UCSD-AML1 (cell line): ENCODE measurements around the gene HSD11B1.

Source experiments
- DNase-seq: peaks from one replicate; lab custom pipeline; 2025; ENCODE audit not compliant: unreplicated experiment; lab: John Stamatoyannopoulos, UW

HSD11B1 gene

DNA sequence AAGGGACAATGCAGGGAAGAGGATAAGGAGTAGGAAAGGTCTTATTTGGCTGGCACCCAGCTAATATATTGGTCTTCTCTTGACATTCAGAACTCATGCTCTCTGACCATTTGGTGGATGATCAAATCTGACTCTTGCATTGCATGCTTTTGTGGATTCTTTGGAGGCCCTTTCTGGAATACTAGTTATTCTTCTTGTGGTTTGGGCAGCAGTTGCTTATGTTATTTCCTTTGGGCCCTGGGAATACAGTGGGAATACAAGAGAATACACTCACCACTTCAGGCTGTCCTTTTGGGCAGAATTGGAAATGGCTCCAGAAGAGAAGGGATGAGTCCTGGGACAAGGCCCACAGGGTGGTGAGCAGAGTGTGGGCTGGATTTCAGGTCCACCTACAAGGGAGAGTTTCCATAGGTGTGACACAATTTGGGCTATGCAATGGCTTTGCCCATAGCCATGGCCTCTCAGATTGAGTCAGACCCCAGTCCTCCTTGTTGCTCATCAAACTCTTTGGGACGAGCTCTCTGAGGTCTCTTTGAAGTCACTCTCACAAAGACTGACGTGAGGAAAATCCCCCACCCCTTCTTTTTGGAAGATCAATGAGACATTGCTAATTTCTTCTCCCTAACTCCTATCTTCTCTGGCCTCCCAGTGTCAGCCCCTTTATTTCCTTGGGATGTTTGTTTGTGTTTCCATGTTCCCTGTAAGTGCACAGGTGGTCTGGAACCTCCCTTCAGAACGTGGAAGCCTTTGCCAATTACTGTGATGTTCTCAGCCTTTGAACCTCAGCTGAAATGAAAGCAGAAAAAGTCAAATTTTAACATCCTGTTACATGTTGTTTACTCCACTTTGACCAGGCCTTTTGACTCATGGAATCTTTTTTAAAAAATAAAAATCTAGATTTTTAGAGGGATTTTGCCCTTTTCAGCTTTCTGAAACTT is 19.4 kb downstream of the HSD11B1 start:
- DNase-seq, result no peak

GRCh38 chr1:209727286-209727685 is 22.6 kb downstream of the HSD11B1 start:
- no peak for DNase-seq

GRCh38 chr1:209727785-209728184 is 23.1 kb downstream of the HSD11B1 start:
- DNase-seq, result no peak

GRCh38 chr1:209728466-209728865 is 23.8 kb downstream of the HSD11B1 start:
- no peak for DNase-seq

GRCh38 chr1:209729436-209729835 is 24.8 kb downstream of the HSD11B1 start:
- DNase-seq, result no peak

GRCh38 chr1:209732725-209733124 is 28.1 kb downstream of the HSD11B1 start:
- DNase-seq, result no peak

- DNase-seq, result no peak
Measured at GRCh38 chr1:209733409-209734192, 29.0 kb downstream of the HSD11B1 start.

GRCh38 chr1:209736490-209737117 is 32.0 kb downstream of the HSD11B1 start:
- DNase-seq, result no peak

DNA sequence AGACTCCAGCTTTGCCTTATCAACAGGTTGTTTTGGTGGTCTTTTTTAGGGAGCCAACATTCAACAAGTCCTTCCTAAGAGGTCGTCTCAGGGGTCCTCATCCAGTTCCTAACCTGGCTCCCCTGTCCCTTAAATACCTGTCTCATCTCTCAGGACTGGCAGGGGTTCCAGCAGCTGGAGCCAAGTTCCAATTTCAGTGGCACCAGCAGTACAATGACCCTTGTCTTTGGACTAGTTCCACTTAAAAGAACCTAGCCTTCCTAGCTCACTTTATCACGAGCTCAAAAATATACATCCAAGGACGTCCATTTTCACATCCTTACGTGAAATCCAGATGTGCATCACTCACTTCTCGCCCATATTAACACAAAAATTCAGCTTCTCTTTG is 32.5 kb downstream of the HSD11B1 start:
- no peak for DNase-seq

DNA sequence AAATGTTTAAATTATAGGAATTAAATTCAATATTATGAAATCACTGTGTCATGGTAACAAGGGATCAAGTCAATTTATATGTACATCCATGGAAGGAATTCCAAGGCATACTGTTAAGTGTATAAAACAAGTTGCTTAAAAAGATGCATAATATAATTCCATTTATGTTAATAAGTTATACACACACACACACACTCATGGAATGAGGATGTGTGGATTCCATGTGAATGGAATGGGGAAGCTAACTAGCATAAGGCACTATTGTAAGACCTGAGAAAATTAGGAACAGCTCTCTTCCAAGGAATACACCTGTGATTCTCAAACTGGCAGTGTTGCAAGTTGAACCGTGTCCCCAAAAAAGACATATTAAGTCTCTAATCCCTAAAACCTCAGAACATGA is 33.6 kb downstream of the HSD11B1 start:
- no peak for DNase-seq

DNA sequence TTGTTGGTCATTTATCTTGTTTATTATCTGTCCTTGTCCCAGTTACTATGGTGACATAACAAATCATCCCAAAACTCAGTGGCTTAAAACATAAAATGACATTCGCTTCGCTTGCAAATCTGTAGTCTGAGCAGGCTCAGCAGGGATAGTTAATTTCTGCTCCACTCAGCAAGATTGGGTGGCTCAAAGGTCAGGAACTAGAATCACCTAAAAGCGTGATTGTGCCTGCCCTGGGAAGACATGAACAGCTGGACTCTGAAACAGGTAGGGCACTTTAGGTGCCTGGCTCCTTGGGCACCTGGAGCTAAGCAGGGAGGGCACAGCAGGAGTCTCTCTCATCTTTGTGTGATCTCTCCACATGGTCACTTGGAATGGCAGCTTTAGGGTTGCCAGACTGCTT is 36.5 kb downstream of the HSD11B1 start:
- DNase-seq, result no peak

DNA sequence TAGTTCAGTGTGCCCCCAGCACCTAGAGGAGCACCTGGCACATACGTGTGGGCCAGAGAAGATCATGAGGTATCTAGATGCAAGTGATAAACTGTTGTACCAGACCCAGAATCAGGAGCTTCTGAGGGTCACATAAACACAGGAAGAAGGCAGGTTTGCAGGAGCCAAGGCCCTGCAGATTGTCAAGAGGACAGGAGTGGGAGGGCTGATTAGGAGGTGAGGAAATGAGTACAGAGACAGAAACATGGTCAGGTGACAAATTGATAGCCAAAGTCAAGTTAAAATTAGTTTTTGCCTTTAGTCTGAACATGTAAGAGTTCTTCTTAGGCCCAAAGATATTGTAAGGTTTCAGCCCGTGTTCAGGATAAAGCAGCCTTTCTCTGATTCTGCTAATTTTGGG is 37.2 kb downstream of the HSD11B1 start:
- no peak for DNase-seq

GRCh38 chr1:209742409-209743144 is 37.9 kb downstream of the HSD11B1 start:
- no peak for DNase-seq

DNA sequence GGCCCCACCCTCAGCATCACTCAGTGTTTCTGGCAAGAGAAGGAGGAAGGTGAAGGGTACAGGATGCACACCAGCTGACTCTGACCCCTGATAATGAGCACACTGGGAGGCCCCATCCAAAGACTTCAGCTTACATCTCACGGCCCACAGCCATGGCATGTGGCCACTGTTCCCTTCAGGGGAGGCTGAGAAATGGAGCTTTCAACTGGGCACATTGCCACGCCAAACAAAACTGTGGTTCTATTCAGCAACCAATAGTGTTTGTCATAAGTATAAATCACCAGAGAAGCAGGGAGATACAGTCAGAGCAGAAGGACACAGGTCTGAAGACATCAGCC is 38.5 kb downstream of the HSD11B1 start:
- DNase-seq, result no peak

DNA sequence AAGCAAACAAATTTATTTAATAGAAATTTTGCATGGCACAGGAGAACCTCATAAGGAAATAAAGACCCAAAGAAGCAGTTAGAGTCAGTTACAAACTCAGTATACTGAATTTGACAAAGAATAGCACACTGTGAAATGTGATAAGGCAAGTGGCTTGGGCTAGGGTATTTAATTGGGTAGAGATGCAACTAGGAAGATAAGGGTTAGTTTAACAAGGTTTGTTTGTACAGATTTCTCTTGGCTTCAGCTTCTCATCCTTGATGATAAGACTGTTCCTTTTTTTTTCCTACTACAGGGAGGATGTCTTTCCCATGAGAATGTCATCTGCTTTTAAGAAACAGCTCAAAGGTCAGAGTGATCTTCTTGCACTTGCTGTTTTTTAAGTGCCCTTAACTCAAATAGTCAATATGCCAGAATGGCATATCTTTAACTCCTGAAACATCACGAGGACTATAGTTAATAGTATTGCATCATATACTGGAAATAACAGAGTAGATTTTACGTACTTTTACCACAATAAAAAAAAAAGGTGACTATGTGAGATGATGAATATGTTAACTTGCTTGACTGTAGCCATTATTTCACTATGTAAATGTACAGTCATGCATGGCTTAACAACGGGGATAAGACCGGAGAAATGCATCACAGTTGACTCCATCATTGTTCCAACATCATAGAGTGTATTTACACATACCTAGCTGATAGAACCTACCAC is 42.0 kb downstream of the HSD11B1 start:
- DNase-seq, result no peak

DNA sequence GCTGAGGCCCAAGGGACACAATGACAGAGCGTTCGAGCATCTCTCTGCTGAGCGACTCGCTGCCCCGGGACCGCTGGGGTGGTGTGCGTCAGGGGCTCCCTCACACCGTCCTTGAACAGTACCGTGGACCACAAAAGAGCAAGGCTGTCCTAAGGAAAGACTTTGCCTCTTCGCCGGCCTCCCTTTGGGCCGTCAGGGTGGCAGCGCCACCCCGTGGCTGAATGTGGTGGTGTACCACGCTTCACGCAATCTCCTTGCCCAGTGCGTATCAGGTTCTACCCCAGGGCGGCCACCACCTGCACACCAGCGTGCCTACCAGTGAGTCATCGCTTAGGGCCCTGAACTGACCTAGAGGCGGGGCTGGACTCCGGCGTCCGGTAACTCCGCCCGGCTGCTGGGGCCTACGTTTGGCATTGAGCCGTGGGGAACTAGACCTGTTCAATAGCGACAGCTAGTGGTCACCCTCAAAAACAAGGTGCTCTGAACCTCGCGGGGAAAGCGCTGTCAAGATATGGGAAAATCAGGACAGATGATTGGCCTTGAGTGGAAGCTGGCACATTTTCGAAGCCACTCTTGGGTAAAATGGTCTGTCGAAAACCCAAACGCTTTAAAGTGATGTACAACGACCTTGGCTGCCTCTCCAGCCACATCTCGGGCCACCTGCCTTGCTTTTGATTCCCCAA is 43.1 kb downstream of the HSD11B1 start:
- peak; percentile 87 for DNase-seq

DNA sequence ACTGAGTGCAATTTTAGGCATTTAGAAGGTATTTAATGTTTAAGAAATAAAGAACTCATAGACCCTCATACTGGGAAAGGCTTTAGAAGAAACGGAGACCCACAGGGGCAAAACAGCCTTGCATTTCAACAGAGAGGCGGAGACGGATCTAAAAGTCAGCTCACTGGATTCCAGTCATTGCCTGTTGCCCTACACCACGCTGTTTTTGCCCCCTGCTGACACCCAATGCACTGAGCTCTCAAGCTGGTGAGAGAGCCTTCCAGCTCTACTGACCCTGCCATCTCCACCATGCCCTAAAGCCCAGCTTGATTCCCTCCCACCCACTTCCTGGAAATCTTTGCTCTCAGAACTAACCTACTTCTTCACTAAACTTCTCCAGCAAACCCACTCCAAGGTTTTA is 44.0 kb downstream of the HSD11B1 start:
- DNase-seq, result no peak

DNA sequence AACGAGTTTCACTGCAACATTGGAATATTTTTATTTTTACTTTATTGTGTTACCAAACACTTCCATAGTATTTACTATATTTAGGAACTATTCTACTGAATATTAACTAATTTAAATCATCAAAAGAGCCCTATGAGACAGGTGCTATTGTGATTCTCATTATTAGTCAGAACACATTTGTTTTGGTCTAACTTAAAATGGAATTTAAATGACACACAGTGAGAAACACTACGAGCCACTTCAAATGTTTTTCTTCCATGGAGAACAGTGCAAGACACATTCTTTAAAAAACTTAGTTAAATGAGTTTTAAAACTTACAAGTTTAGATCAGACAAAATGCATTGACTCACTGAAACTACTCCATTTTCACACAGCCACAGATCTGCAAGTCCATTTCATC is 44.6 kb downstream of the HSD11B1 start:
- DNase-seq, result no peak

GRCh38 chr1:209749670-209750323 is 45.2 kb downstream of the HSD11B1 start:
- DNase-seq, result no peak
